AG10803 (cell line): ENCODE measurements around the gene PHLDA2.

ENCODE experiments used
- DNase-seq: peaks from one replicate; pipeline ENCODE4 v3.0.0; 2010; ENCODE audit warnings: low read depth
- H3K4me3 ChIP-seq: 2 replicates; pipeline ENCODE4 v1.5.1; 2011; ENCODE audit warnings: mild to moderate bottlenecking, low read length, control low read depth
- TF ChIP-seq, protein P1 (sequence below): conservative IDR thresholded peaks from 2 replicates; pipeline ENCODE4 v1.5.1; 2011; ENCODE audit warnings: mild to moderate bottlenecking, low read length, control low read depth, inconsistent platforms

The PHLDA2 gene

DNA sequence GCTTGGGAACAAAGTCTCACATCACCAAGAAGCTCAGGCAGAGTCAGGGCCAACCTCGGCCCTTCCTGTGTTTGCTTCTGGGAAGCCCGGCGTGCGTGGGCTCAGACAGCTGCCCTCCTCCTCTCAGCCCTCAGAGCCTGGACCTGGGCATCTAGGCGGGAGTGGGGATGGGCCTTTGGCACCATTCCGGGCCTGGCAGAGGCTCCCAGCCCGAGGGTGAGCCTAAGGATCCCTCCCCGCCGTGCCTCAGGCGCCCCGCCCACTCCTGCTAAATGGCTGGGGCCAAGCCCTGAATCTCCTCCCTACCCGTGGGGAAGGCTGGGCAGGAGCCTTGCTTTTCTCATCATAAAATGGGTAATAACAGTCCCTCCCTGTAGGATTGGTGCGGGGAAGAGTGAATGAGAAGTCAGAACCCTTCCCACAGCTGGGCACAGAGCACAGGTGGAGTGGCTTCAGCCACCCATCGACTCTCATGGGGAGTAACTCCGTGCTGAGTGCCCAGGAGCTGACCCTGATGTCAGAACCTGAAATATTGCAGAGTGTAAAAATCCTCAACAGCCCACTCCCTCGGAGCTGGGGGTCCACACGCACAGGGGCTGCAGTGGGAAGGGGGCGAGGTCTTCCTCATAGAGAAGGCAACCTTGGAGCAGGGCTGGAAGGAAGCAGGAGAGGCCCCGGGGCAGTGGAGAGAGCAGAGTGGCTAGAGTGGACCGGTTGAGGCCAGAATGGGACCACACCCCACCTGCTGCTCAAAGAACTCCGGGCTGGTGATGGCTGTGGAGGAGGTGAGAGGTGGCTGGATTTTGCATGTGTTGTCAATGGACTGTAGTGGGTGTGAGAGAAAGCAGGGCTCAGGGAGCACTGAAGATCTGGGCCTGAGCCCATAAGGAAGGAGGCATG lies 24.8 kb downstream of the PHLDA2 start:
- TF ChIP-seq, protein P1, sequence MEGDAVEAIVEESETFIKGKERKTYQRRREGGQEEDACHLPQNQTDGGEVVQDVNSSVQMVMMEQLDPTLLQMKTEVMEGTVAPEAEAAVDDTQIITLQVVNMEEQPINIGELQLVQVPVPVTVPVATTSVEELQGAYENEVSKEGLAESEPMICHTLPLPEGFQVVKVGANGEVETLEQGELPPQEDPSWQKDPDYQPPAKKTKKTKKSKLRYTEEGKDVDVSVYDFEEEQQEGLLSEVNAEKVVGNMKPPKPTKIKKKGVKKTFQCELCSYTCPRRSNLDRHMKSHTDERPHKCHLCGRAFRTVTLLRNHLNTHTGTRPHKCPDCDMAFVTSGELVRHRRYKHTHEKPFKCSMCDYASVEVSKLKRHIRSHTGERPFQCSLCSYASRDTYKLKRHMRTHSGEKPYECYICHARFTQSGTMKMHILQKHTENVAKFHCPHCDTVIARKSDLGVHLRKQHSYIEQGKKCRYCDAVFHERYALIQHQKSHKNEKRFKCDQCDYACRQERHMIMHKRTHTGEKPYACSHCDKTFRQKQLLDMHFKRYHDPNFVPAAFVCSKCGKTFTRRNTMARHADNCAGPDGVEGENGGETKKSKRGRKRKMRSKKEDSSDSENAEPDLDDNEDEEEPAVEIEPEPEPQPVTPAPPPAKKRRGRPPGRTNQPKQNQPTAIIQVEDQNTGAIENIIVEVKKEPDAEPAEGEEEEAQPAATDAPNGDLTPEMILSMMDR: no peak
- DNase-seq: no peak
- H3K4me3 ChIP-seq: no peak overlapping the region

DNA sequence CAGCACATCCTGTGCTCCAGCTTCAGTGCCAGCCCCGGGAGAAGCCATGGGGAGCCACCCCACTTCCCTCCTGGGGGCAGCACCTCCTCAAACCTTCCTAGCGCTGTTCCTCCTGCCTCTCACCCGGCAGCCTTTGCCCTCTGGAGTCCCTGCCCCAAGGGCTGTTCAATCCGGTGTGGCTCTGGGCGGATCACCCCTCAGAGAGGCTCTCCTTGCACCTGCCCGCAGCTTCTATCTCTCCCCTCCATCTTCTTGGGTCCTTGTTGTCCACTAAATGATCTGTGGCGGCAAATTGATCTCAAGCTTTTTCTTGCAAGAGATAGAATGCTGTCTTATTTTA lies 25.6 kb downstream of the PHLDA2 start:
- TF ChIP-seq, protein P1: no peak
- no peak for DNase-seq
- H3K4me3 ChIP-seq: no peak overlapping the region

DNA sequence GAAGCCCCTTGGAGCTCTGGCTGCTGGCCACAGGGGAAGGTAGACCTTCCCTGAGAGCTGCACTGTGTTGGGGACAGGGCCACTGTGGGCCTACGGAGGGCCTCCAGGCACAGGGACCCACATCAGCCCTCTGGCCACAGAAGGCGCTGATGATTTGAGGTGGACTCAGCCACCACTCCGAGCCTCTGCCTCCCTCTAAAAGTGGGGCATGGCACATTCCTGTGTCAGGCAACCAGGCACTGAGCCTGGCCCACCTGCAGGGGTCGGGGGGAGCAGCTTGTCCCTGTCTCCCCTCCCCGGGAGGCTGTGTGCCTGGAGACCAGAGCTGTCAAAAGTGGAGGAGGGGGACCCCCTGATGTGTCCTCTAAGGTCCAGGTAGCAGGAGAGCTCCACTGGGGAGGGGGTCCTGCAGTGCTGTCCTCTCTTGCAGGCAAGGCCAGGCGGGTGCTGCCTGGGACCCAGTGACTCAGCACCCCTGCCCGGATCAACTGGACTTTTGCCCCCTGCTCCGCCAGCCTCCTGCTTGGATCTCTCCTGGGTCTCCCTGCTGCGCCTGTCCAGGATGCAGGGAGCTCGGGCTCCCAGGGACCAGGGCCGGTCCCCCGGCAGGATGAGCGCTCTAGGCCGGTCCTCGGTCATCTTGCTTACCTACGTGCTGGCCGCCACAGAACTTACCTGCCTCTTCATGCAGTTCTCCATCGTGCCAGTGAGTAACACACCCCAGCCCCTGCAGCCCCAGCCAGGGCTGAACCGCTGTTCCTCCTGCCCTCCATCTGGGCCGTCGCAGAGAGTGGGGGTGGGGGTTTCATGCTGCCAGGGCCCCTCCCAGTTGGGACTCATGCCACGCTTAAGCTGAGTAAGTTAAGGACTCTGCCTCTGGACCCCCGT lies 26.2 kb downstream of the PHLDA2 start:
- no peak for DNase-seq
- TF ChIP-seq, protein P1: no peak
- H3K4me3 ChIP-seq: peak overlapping the region; percentile 77

DNA sequence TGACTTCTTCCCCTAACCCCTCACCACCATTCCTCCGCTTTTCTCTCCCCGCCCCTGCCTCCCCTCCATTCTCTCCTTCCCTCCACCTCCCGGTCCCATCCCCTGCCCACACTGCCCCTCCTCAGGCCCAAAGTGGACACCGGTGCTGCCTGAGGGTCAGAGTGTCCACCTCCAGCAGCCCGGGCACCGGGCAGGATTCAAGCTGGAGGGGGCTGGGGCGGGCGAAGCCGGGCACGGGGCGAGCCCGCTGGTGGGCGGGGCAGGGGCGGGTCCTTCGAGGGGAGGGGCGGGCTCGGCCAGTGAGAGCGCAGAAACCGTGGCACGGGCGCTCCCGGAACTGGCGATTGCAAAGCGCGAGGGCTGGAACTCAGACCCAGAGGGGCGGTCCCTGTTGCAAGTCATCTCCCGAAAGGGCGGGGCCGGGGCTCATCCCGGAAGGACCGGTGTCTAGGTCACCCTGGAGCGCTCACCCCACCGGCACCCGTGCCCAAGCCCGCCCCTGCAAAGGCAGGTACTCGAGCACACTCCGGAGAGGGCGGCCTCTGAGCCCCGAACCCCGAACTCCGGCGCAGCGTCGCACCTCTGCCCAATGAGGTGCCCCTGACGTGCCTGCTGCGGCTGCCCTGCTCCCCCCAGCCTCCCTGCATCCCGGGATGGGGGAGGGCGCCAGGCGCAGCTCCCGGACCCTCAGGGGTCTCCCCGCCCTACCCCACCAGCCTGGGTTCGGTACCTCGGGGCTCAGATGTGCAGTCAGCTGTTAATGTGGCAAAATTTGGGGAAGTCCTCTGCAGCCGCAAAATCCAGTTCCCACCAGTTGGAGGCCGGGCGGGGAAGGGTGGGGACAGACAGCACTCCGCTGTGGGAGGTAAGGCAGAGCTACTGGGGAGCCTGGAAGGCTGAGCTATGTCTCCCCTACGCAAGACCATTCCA lies 27.1 kb downstream of the PHLDA2 start:
- H3K4me3 ChIP-seq: peak overlapping the region; percentile 77
- TF ChIP-seq, protein P1: no peak
- peak; percentile 89 for DNase-seq

DNA sequence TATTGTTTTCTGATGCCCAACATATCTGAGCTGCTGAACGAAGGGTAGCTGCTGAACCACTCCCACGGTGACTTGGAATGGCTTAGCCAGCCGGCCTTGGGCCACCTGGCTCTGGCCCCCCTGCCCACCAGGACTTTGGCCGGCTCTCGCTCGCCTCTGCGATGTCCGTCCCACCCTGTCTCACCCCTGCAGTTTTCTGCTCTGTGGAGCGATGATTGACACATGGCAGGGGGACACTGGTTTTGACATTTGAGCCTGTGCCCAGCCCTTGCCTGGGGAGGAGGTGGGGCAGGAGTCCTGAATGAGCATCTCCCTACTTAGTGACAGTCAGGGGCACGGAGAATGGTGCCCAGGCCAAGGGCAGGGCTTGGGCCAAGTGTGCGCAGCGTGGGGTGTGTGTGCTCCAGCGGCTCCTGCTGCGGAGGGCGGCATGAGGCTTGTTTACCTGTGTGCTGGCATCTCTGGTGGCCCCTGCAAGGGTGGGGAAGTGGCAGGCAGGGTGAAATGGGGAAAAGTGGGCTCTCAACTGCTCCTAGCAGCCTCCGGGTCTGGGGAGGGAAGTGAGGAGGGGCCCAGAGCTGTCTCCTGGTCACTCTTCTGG lies 27.9 kb downstream of the PHLDA2 start:
- no peak for DNase-seq
- peak overlapping the region; percentile 65 for H3K4me3 ChIP-seq
- TF ChIP-seq, protein P1: no peak

DNA sequence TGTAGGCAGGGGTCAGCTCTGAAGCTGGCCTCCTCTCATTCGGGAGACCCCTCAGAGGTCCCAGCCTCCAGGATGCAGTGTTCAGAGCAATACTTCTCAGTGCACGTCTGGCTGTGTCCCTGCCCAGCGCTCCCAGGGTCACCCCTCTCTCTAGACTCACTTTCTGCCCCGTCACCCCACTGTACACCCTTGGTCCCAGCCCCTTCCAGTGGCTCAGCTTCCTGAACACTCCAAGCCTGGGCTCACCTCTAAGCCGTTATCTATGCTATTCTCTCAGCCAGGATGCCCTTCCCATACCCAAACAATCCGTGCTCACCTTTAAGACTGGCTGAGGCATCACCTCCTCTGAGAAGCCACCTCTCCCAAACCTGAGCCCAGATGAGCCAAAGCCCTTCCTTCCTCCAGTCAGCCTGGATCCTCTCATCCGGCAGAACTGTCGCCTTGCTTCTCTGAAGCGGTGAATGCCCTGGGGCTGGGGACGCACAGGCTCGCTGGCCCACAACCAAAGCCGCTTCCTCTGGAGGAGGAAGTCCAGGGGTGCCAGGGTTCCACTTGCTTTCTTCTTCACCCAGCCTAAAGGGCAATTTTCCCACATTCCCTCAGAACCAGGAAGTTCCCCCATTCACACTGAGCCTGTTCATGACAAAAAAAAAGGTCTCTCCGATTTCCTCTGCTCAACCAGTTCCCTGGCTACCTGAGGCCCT lies 30.0 kb downstream of the PHLDA2 start:
- no peak overlapping the region for H3K4me3 ChIP-seq
- DNase-seq: no peak

More for the DNA sequence above, 30.0 kb downstream of the PHLDA2 start:
- TF ChIP-seq, protein P1: no peak
